CD14-positive monocyte (primary cell): ENCODE data around the gene PAQR6. TPM values are rescaled to one million over a fixed set of nuclear protein-coding genes. Genes with fewer than 3 reads are reported as not detected.
A peak's percentile ranks its signal among the peaks of the same experiment; 100 is the strongest.

Experiments used
- DNase-seq, 3 donors: peaks; one replicate each; pipeline ENCODE4 v3.0.0-alpha.2; 2011 to 2022
- H2AFZ ChIP-seq: 2 replicates; pipeline ENCODE4 v1.6.0; 2012; ENCODE audit warnings: mild to moderate bottlenecking, low read depth, low read length, inconsistent platforms; ENCODE audit not compliant: insufficient read depth, poor library complexity, severe bottlenecking
- H3K27ac ChIP-seq, 2 donors: 1 replicate in 1 of 2; 2 replicates in 1 of 2; pipeline ENCODE4 v1.5.1; 2012 to 2013; ENCODE audit warnings: low read length in 2 of 2, control low read depth in 1 of 2, inconsistent platforms in 1 of 2, low read depth in 1 of 2, mild to moderate bottlenecking in 1 of 2
- H3K27me3 ChIP-seq, 2 donors: one replicate each; pipeline versions ENCODE4 v1.6.0 to v1.6.1; 2011 to 2013; ENCODE audit warnings: low read length in 2 of 2; ENCODE audit not compliant: control insufficient read depth in 2 of 2, insufficient read depth in 2 of 2
- H3K36me3 ChIP-seq, 2 donors: replicated peaks in 1 of 2; 1 replicate in 1 of 2; 2 replicates in 1 of 2; pipeline versions ENCODE4 v1.5.1 to v1.6.1; 2012 to 2013; ENCODE audit warnings: low read length in 2 of 2, control low read depth in 1 of 2, inconsistent platforms in 1 of 2, mild to moderate bottlenecking in 1 of 2; ENCODE audit not compliant: insufficient read depth in 2 of 2, control insufficient read depth in 1 of 2
- H3K4me1 ChIP-seq, 2 donors: 1 replicate in 1 of 2; 2 replicates in 1 of 2; pipeline versions ENCODE4 v1.5.1 to v1.6.1; 2012 to 2013; ENCODE audit warnings: low read length in 2 of 2, control low read depth in 1 of 2, inconsistent platforms in 1 of 2, mild to moderate bottlenecking in 1 of 2, moderate library complexity in 1 of 2; ENCODE audit not compliant: insufficient read depth in 2 of 2, control insufficient read depth in 1 of 2
- H3K4me2 ChIP-seq: replicated peaks from 2 replicates; pipeline ENCODE3; 2012; ENCODE audit warnings: low read length, moderate library complexity, mild to moderate bottlenecking; ENCODE audit not compliant: poor library complexity, severe bottlenecking; ENCODE audit errors: extremely low read depth
- H3K4me3 ChIP-seq, 3 experiments: fragments of 200-600 bp in 1 of 3; sonication (generic) in 1 of 3; replicated peaks in 1 of 3; 1 replicate in 2 of 3; 2 replicates in 1 of 3; pipeline ENCODE4 v1.5.1; 2011 to 2013; ENCODE audit warnings: low read length in 3 of 3, mild to moderate bottlenecking in 3 of 3, control low read depth in 2 of 3, low read depth in 2 of 3, inconsistent platforms in 1 of 3, moderate library complexity in 1 of 3
- H3K79me2 ChIP-seq: 2 replicates; pipeline ENCODE4 v1.6.0; 2012; ENCODE audit warnings: mild to moderate bottlenecking, control low read depth, inconsistent platforms, low read length, moderate library complexity; ENCODE audit not compliant: insufficient read depth
- H3K9ac ChIP-seq: 2 replicates; pipeline ENCODE4 v1.6.0; 2017; ENCODE audit warnings: low read length, mild to moderate bottlenecking; ENCODE audit not compliant: insufficient read depth, poor library complexity, severe bottlenecking
- H3K9me3 ChIP-seq, 2 donors: replicated peaks in 1 of 2; 1 replicate in 1 of 2; 2 replicates in 1 of 2; pipeline versions ENCODE4 v1.5.1 to v1.6.1; 2012 to 2013; ENCODE audit warnings: low read length in 2 of 2, control low read depth in 1 of 2; ENCODE audit not compliant: control insufficient read depth in 1 of 2, insufficient read depth in 1 of 2
- H4K20me1 ChIP-seq: 2 replicates; pipeline ENCODE4 v1.6.0; 2012; ENCODE audit warnings: mild to moderate bottlenecking, low read length, control low read depth, moderate library complexity; ENCODE audit not compliant: insufficient read depth
- H3K27ac Mint-ChIP-seq, 7 donors: one replicate each; pipeline ENCODE4 v1.8.0; 2020; ENCODE audit warnings: mild to moderate bottlenecking in 7 of 7, mixed read lengths in 7 of 7, moderate library complexity in 6 of 7, inconsistent platforms in 2 of 7
- H3K27me3 Mint-ChIP-seq, 3 donors: one replicate each; pipeline ENCODE4 v1.8.0; 2021 to 2022; ENCODE audit warnings: low read depth in 3 of 3, mild to moderate bottlenecking in 3 of 3, mixed read lengths in 3 of 3, moderate library complexity in 3 of 3, inconsistent platforms in 1 of 3
- H3K36me3 Mint-ChIP-seq, 2 donors: one replicate each; pipeline ENCODE4 v1.8.0; 2020; ENCODE audit warnings: mixed read lengths in 2 of 2, inconsistent platforms in 1 of 2, mild to moderate bottlenecking in 1 of 2
- H3K4me1 Mint-ChIP-seq: one replicate; pipeline ENCODE4 v1.8.0; 2020; ENCODE audit warnings: mild to moderate bottlenecking, mixed read lengths
- H3K4me3 Mint-ChIP-seq, 2 donors: one replicate each; pipeline ENCODE4 v1.8.0; 2020; ENCODE audit warnings: mild to moderate bottlenecking in 2 of 2, mixed read lengths in 2 of 2, moderate library complexity in 1 of 2
- H3K9me3 Mint-ChIP-seq, 7 donors: one replicate each; pipeline ENCODE4 v1.8.0; 2020 to 2022; ENCODE audit warnings: mixed read lengths in 7 of 7, mild to moderate bottlenecking in 6 of 7, moderate library complexity in 6 of 7, inconsistent platforms in 2 of 7
- CTCF ChIP-seq: fragments of 200-600 bp; IDR thresholded peaks from one replicate; pipeline ENCODE4 v1.8.0; 2022; ENCODE audit warnings: antibody characterized with exemption, mild to moderate bottlenecking
- WGBS: methylation state at CpG from one replicate; pipeline ENCODE4 v1.1.5; 2013; ENCODE audit warnings: missing lambda C conversion rate; ENCODE audit not compliant: insufficient coverage; 5-methylcytosine and 5-hydroxymethylcytosine counted together
- intact Hi-C, 2 donors: fragments of 100-400 bp; cut with micrococcal nuclease; formaldehyde crosslinking; loops; one replicate each; pipeline versions ENCODE4 v1.15.0 to v1.15.1; 2023
- polyA plus RNA-seq, 3 donors: library from polyadenylated mRNA; depleted of rRNA in 1 of 3; unstranded in 2 of 3; stranded (reverse) in 1 of 3; fragments of 300-500 nt in 2 of 3; fragments of >200 nt in 1 of 3; fragmentation: Illumina TruSeq in 2 of 3; gene quantifications; 1 replicate in 2 of 3; 2 replicates in 1 of 3; pipeline ENCODE4 v1.2.3, GENCODE V29; 2012 to 2021

Gene PAQR6
- polyA plus RNA-seq, 3 donors: 7.7 TPM; not detected in 2

GRCh38 chr1:156291226-156292061 is 43.6 kb upstream of the PAQR6 start:
- Mint-ChIP-seq H3K9me3 (peaks cover 0 to 1% (median 0%) of the 10 kb centered on the region in 7 donors), H3K27me3 (peaks cover 0 to 2% (median 0%) of the 10 kb centered on the region in 3 donors), H3K36me3 (peaks cover 32 to 43% of the 10 kb centered on the region in 2 donors), H3K27ac (peak overlapping the region; percentile 41 to 95 (median 76)), H3K4me1 (peaks cover 44% of the 10 kb centered on the region), H3K4me3 (peak overlapping the region; percentile 80 to 93)
- Histone ChIP-seq H3K9ac (peak overlapping the region; percentile 49), H3K4me3 (peak overlapping the region; percentile 2 to 68 (median 28)), H2AFZ (peak overlapping the region; percentile 86), H4K20me1 (peaks cover 6% of the 10 kb centered on the region), H3K4me2 (peak overlapping the region; percentile 80), H3K9me3 (no peaks in the 10 kb centered on the region), H3K4me1 (peaks cover 29 to 31% of the 10 kb centered on the region in 2 donors), H3K27me3 (no peaks in the 10 kb centered on the region), H3K27ac (peak overlapping the region; percentile 57 to 58), H3K36me3 (peaks cover 12 to 36% of the 10 kb centered on the region in 2 donors), H3K79me2 (peaks cover 6% of the 10 kb centered on the region)
- 19% methylated on average over 31 of the region's 37 CpGs for WGBS
- no peak for TF ChIP-seq CTCF
- intact Hi-C loops: no loop called here
- DNase-seq: peak; percentile 65 to 75 (median 74)

- no peak overlapping the region for H3K4me3 Mint-ChIP-seq
- peaks cover 26 to 27% of the 10 kb centered on the region in 2 donors for H3K4me1 ChIP-seq
- H3K36me3 ChIP-seq: peaks cover 19 to 46% of the 10 kb centered on the region in 2 donors
Measured at GRCh38 chr1:156289857-156290256, 42.0 kb upstream of the PAQR6 start.

More at GRCh38 chr1:156289857-156290256, 42.0 kb upstream of the PAQR6 start:
- H3K4me3 ChIP-seq: no peak overlapping the region
- peaks cover 6% of the 10 kb centered on the region for H4K20me1 ChIP-seq
- H3K27ac Mint-ChIP-seq: peak overlapping the region in 1 of 7 donors; percentile 46
- no peak overlapping the region for H3K4me2 ChIP-seq
- intact Hi-C loops: no loop called here
- H3K79me2 ChIP-seq: peaks cover 4% of the 10 kb centered on the region
- peaks cover 0 to 1% (median 0%) of the 10 kb centered on the region in 7 donors for H3K9me3 Mint-ChIP-seq
- no peak for DNase-seq
- H3K27ac ChIP-seq: no peak overlapping the region
- H2AFZ ChIP-seq: no peak overlapping the region
- no peaks in the 10 kb centered on the region for H3K9me3 ChIP-seq
- peaks cover 0 to 2% (median 0%) of the 10 kb centered on the region in 3 donors for H3K27me3 Mint-ChIP-seq
- no peaks in the 10 kb centered on the region for H3K27me3 ChIP-seq
- no peak overlapping the region for H3K9ac ChIP-seq
- H3K36me3 Mint-ChIP-seq: peaks cover 39 to 58% of the 10 kb centered on the region in 2 donors
- TF ChIP-seq CTCF: no peak
- peaks cover 37% of the 10 kb centered on the region for H3K4me1 Mint-ChIP-seq
